SK-N-SH treated with all-trans-retinoic acid at 6 μM for 48 hours (cell line): ENCODE results near the gene ADGRA3.

Experiments
- BACH2 ChIP-seq: fragments of 250-450 bp; sonication (Bioruptor Pico); IDR thresholded peaks from 2 replicates; pipeline ENCODE4 v1.9.0; 2021; ENCODE audit warnings: mild to moderate bottlenecking, borderline replicate concordance
- ZNF70 ChIP-seq: fragments of 450-650 bp; formaldehyde crosslinking; IDR thresholded peaks from 2 replicates; pipeline ENCODE4 v1.5.0; 2020; ENCODE audit warnings: mild to moderate bottlenecking, moderate library complexity

DNA sequence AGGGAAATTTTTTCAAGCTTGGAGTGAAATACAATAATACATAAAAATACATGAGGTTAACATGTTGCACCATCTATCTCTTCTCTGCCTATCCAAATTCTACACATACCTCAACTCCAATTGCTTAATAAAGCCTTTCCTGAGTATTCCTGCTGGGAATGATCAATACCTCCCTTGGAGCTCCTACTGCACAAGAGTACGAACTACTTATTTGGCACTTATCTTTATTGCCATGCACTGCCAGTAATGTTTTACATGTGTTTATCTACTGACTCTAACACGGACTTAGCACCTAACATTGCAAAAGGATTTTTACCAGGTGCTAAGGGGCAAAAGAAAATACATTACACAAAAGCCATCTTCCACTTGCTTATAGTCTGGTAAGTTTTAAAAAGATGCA lies 80.2 kb downstream of the ADGRA3 start:
- TF ChIP-seq BACH2 (CRISPR knock-in tag) = no peak
- TF ChIP-seq ZNF70 (CRISPR knock-in tag) = no peak
